Activated naive CD4-positive, alpha-beta T cell (primary cell): ENCODE results near the gene PNPLA7.
"Not testable (repeated sequence)": the region's sequence is repeated elsewhere in the genome, so short reads cannot be mapped to it uniquely, and the experiment has no call there.

Experiments
- DNase-seq, 4 experiments: peaks; one replicate each; lab custom pipeline; 2025; lab: John Stamatoyannopoulos, UW

Gene PNPLA7

GRCh38 chr9:137513801-137514570, 36.2 kb downstream of the PNPLA7 start:
- DNase-seq: not testable (repeated sequence)

- DNase-seq: not testable (repeated sequence)
Measured at GRCh38 chr9:137513136-137513535, 37.1 kb downstream of the PNPLA7 start.

- no peak for DNase-seq
Measured at GRCh38 chr9:137511758-137512463, 38.3 kb downstream of the PNPLA7 start.

GRCh38 chr9:137511126-137511525, 39.1 kb downstream of the PNPLA7 start:
- not testable (repeated sequence) for DNase-seq

GRCh38 chr9:137509198-137509597, 41.0 kb downstream of the PNPLA7 start:
- no peak for DNase-seq

- no peak for DNase-seq
Measured at GRCh38 chr9:137506702-137507171, 43.5 kb downstream of the PNPLA7 start.

- no peak for DNase-seq
Measured at GRCh38 chr9:137506274-137506673, 43.9 kb downstream of the PNPLA7 start.

- DNase-seq: no peak
Measured at GRCh38 chr9:137505421-137506140, 44.6 kb downstream of the PNPLA7 start.

GRCh38 chr9:137504432-137504777, 45.8 kb downstream of the PNPLA7 start:
- no peak for DNase-seq

- DNase-seq: no peak
Measured at GRCh38 chr9:137502008-137502911, 47.9 kb downstream of the PNPLA7 start.

GRCh38 chr9:137501457-137501856, 48.7 kb downstream of the PNPLA7 start:
- no peak for DNase-seq

- DNase-seq: no peak
Measured at GRCh38 chr9:137500666-137501397, 49.4 kb downstream of the PNPLA7 start.

GRCh38 chr9:137499858-137500661, 50.1 kb downstream of the PNPLA7 start:
- DNase-seq: no peak

- DNase-seq: no peak
Measured at GRCh38 chr9:137499416-137499815, 50.8 kb downstream of the PNPLA7 start.

GRCh38 chr9:137498720-137499150, 51.5 kb downstream of the PNPLA7 start:
- no peak for DNase-seq

- no peak for DNase-seq
Measured at GRCh38 chr9:137497921-137498719, 52.1 kb downstream of the PNPLA7 start.

GRCh38 chr9:137496601-137497375, 53.4 kb downstream of the PNPLA7 start:
- no peak for DNase-seq
